CD4-positive, CD25-positive, alpha-beta regulatory T cell (primary cell): ENCODE data around the gene ZNF226. TPM values are rescaled to one million over a fixed set of nuclear protein-coding genes. Genes with fewer than 3 reads are reported as not detected.
A peak's percentile ranks its signal among the peaks of the same experiment; 100 is the strongest.
"Not testable (repeated sequence)": the region's sequence is repeated elsewhere in the genome, so short reads cannot be mapped to it uniquely, and the experiment has no call there.

Experiments
- ATAC-seq, 2 donors: fragments of 150-1000 bp; cut with Tn5 transposase; one replicate each; pipeline ENCODE4 v1.10.0; 2021; ENCODE audit warnings: low read depth in 2 of 2, moderate number of reproducible peaks in 2 of 2, moderate library complexity in 1 of 2
- DNase-seq, 3 donors: peaks; one replicate each; pipeline versions ENCODE4 v3.0.0 to v3.0.0-alpha.2; 2012 to 2022; ENCODE audit warnings: mixed read lengths in 1 of 3
- H3K27ac ChIP-seq: one replicate; pipeline ENCODE4 v1.7.0; 2013; ENCODE audit warnings: mild to moderate bottlenecking, low read length; ENCODE audit not compliant: insufficient read depth, poor library complexity, severe bottlenecking
- H3K27me3 ChIP-seq: one replicate; pipeline ENCODE4 v1.7.0; 2013; ENCODE audit warnings: low read length; ENCODE audit not compliant: control insufficient read depth, insufficient read depth
- H3K36me3 ChIP-seq: one replicate; pipeline ENCODE4 v1.7.0; 2013; ENCODE audit warnings: mild to moderate bottlenecking, low read length, moderate library complexity; ENCODE audit not compliant: control insufficient read depth, insufficient read depth
- H3K4me1 ChIP-seq: 2 replicates; pipeline ENCODE4 v1.7.0; 2013; ENCODE audit warnings: mild to moderate bottlenecking, low read length; ENCODE audit not compliant: insufficient read depth, control insufficient read depth, poor library complexity, severe bottlenecking
- H3K4me3 ChIP-seq: one replicate; pipeline ENCODE4 v1.7.0; 2013; ENCODE audit warnings: low read depth, mild to moderate bottlenecking, low read length, moderate library complexity
- H3K9me3 ChIP-seq, 2 experiments: 1 replicate in 1 of 2; 2 replicates in 1 of 2; pipeline ENCODE4 v1.7.0; 2013; ENCODE audit warnings: low read length in 2 of 2, mild to moderate bottlenecking in 1 of 2, moderate library complexity in 1 of 2; ENCODE audit not compliant: control insufficient read depth in 2 of 2
- H3K27ac Mint-ChIP-seq, 3 donors: one replicate each; pipeline ENCODE4 v1.8.0; 2020 to 2022; ENCODE audit warnings: mild to moderate bottlenecking in 3 of 3, mixed read lengths in 3 of 3, moderate library complexity in 2 of 3
- H3K27me3 Mint-ChIP-seq: one replicate; pipeline ENCODE4 v1.8.0; 2022; ENCODE audit warnings: mild to moderate bottlenecking, mixed read lengths
- H3K36me3 Mint-ChIP-seq: one replicate; pipeline ENCODE4 v1.8.0; 2020; ENCODE audit warnings: mixed read lengths
- H3K4me1 Mint-ChIP-seq, 4 donors: one replicate each; pipeline ENCODE4 v1.8.0; 2020 to 2022; ENCODE audit warnings: mixed read lengths in 4 of 4, mild to moderate bottlenecking in 1 of 4
- H3K4me3 Mint-ChIP-seq, 4 donors: one replicate each; pipeline ENCODE4 v1.8.0; 2020 to 2022; ENCODE audit warnings: mild to moderate bottlenecking in 4 of 4, mixed read lengths in 4 of 4, moderate library complexity in 3 of 4
- H3K9me3 Mint-ChIP-seq, 7 donors: one replicate each; pipeline ENCODE4 v1.8.0; 2020 to 2022; ENCODE audit warnings: mixed read lengths in 7 of 7, mild to moderate bottlenecking in 3 of 7, moderate library complexity in 2 of 7
- polyA plus RNA-seq, 4 donors: library from polyadenylated mRNA; unstranded; fragments of 300-500 nt; fragmentation: Illumina TruSeq; gene quantifications; one replicate each; pipeline ENCODE4 v1.2.3, GENCODE V29; 2021
- total RNA-seq: library from RNA; stranded (reverse); gene quantifications from one replicate; pipeline ENCODE4 v1.2.3, GENCODE V29; 2022

The ZNF226 gene
- total and polyA plus RNA-seq, 5 donors from 2014 or later, result 11.5 to 41.3 (median 27.6) TPM

- H3K4me1 Mint-ChIP-seq, result no peaks in the 10 kb centered on the region
- ATAC-seq (no peak), DNase-seq (no peak)
- H3K4me1 ChIP-seq, result no peaks in the 10 kb centered on the region
- H3K27me3 Mint-ChIP-seq, result peaks cover 5% of the 10 kb centered on the region
- no peak overlapping the region for H3K4me3 ChIP-seq
- peaks cover 0 to 64% (median 27%) of the 10 kb centered on the region in 7 donors for H3K9me3 Mint-ChIP-seq
- no peaks in the 10 kb centered on the region for H3K36me3 ChIP-seq
- H3K9me3 ChIP-seq, result peaks cover 52 to 64% of the 10 kb centered on the region in 2 experiments
- no peaks in the 10 kb centered on the region for H3K27me3 ChIP-seq
- H3K4me3 Mint-ChIP-seq, result peak overlapping the region in 1 of 4 donors; percentile 39
- H3K36me3 Mint-ChIP-seq, result peaks cover 8% of the 10 kb centered on the region
- H3K27ac ChIP-seq, result no peak overlapping the region
- H3K27ac Mint-ChIP-seq, result no peak overlapping the region
Observed at GRCh38 chr19:44192127-44192526, 27.2 kb downstream of the ZNF226 start.

GRCh38 chr19:44196772-44197171 lies 31.9 kb downstream of the ZNF226 start:
- Mint-ChIP-seq H3K27ac (no peak overlapping the region), H3K27me3 (peaks cover 5% of the 10 kb centered on the region), H3K4me3 (peak overlapping the region in 1 of 4 donors; percentile 1), H3K36me3 (peaks cover 5% of the 10 kb centered on the region), H3K9me3 (peaks cover 0 to 49% (median 18%) of the 10 kb centered on the region in 7 donors), H3K4me1 (no peaks in the 10 kb centered on the region)
- H3K9me3 ChIP-seq, result peaks cover 35 to 48% of the 10 kb centered on the region in 2 experiments
- no peaks in the 10 kb centered on the region for H3K36me3 ChIP-seq
- no peak for ATAC-seq
- H3K4me1 ChIP-seq, result no peaks in the 10 kb centered on the region
- H3K4me3 ChIP-seq, result no peak overlapping the region
- DNase-seq, result no peak
- no peaks in the 10 kb centered on the region for H3K27me3 ChIP-seq
- H3K27ac ChIP-seq, result no peak overlapping the region

GRCh38 chr19:44202470-44202869 lies 37.6 kb downstream of the ZNF226 start:
- peaks cover 5% of the 10 kb centered on the region for H3K4me1 ChIP-seq
- DNase-seq (no peak), ATAC-seq (no peak)
- Mint-ChIP-seq H3K4me3 (no peak overlapping the region), H3K4me1 (peaks cover 3 to 6% (median 5%) of the 10 kb centered on the region in 4 donors), H3K9me3 (peaks cover 5 to 27% (median 9%) of the 10 kb centered on the region in 7 donors), H3K36me3 (peaks cover 8% of the 10 kb centered on the region), H3K27me3 (peaks cover 21% of the 10 kb centered on the region), H3K27ac (no peak overlapping the region)
- H3K27me3 ChIP-seq, result peaks cover 7% of the 10 kb centered on the region
- peaks cover 14 to 31% of the 10 kb centered on the region in 2 experiments for H3K9me3 ChIP-seq
- H3K4me3 ChIP-seq, result no peak overlapping the region
- no peaks in the 10 kb centered on the region for H3K36me3 ChIP-seq
- no peak overlapping the region for H3K27ac ChIP-seq

DNA sequence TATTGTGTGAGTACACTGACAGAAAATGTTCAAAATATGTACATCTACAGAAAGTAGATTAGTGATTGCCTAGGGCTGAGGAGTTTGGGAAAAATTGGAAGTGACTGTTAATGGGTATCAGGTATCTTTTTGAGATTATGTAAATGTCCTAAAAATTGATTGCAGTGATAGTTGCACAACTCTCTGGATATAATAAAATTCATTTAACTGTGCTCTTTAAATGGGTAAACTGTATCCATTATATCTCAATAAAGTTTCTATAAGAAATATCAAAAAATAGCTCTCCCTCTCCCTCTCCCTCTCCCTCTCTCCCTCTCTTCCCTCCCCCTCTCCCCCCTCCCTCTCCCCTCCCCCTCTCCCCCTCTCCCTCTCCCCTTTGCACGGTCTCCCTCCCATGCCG lies 38.1 kb downstream of the ZNF226 start:
- H3K9me3 Mint-ChIP-seq, result peaks cover 5 to 28% (median 9%) of the 10 kb centered on the region in 7 donors
- no peak for DNase-seq
- peaks cover 5 to 11% (median 9%) of the 10 kb centered on the region in 4 donors for H3K4me1 Mint-ChIP-seq
- H3K36me3 Mint-ChIP-seq, result peaks cover 8% of the 10 kb centered on the region
- peaks cover 23% of the 10 kb centered on the region for H3K27me3 Mint-ChIP-seq
- no peak overlapping the region for H3K27ac Mint-ChIP-seq
- Histone ChIP-seq H3K4me1 (peaks cover 10% of the 10 kb centered on the region), H3K9me3 (peaks cover 14 to 31% of the 10 kb centered on the region in 2 experiments), H3K27me3 (peaks cover 7% of the 10 kb centered on the region), H3K36me3 (no peaks in the 10 kb centered on the region), H3K27ac (no peak overlapping the region), H3K4me3 (no peak overlapping the region)
- ATAC-seq, result no peak
- no peak overlapping the region for H3K4me3 Mint-ChIP-seq

DNA sequence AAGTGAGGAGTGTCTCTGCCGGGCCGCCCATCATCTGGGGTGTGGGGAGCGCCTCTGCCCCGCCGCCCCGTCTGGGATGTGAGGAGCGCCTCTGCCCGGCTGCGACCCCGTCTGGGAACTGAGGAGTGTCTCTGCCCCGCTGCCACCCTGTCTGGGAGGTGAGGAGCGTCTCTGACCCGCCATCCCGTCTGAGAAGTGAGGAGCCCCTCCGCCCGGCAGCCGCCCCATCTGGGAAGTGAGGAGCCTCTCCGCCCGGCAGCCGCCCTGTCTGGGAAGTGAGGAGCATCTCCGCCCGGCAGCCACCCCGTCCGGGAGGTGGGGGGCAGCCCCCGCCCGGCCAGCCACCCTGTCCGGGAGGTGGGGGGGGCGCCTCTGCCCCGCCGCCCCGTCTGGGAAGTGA lies 39.0 kb downstream of the ZNF226 start:
- H3K4me1 Mint-ChIP-seq, result peaks cover 7 to 14% (median 9%) of the 10 kb centered on the region in 4 donors
- Histone ChIP-seq H3K9me3 (peaks cover 14 to 27% of the 10 kb centered on the region in 2 experiments), H3K4me1 (peaks cover 10% of the 10 kb centered on the region)
- H3K27ac ChIP-seq, H3K4me3 Mint-ChIP-seq, H3K36me3 Mint-ChIP-seq, DNase-seq, ATAC-seq, H3K27ac Mint-ChIP-seq, H3K4me3 ChIP-seq, H3K36me3 ChIP-seq, H3K27me3 ChIP-seq: not testable (repeated sequence)
- peaks cover 3 to 31% (median 9%) of the 10 kb centered on the region in 7 donors for H3K9me3 Mint-ChIP-seq
- peaks cover 23% of the 10 kb centered on the region for H3K27me3 Mint-ChIP-seq

GRCh38 chr19:44204772-44205171 lies 39.9 kb downstream of the ZNF226 start:
- peaks cover 14 to 27% of the 10 kb centered on the region in 2 experiments for H3K9me3 ChIP-seq
- Mint-ChIP-seq H3K4me1 (peaks cover 7 to 14% (median 9%) of the 10 kb centered on the region in 4 donors), H3K27me3 (peaks cover 23% of the 10 kb centered on the region), H3K36me3 (peaks cover 8% of the 10 kb centered on the region), H3K9me3 (peaks cover 3 to 31% (median 6%) of the 10 kb centered on the region in 7 donors), H3K4me3 (peak overlapping the region in 2 of 4 donors; percentile 35 to 86), H3K27ac (no peak overlapping the region)
- DNase-seq, result no peak
- no peaks in the 10 kb centered on the region for H3K36me3 ChIP-seq
- ATAC-seq, result no peak
- peaks cover 7% of the 10 kb centered on the region for H3K27me3 ChIP-seq
- H3K4me1 ChIP-seq, result peaks cover 10% of the 10 kb centered on the region
- no peak overlapping the region for H3K27ac ChIP-seq
- no peak overlapping the region for H3K4me3 ChIP-seq

DNA sequence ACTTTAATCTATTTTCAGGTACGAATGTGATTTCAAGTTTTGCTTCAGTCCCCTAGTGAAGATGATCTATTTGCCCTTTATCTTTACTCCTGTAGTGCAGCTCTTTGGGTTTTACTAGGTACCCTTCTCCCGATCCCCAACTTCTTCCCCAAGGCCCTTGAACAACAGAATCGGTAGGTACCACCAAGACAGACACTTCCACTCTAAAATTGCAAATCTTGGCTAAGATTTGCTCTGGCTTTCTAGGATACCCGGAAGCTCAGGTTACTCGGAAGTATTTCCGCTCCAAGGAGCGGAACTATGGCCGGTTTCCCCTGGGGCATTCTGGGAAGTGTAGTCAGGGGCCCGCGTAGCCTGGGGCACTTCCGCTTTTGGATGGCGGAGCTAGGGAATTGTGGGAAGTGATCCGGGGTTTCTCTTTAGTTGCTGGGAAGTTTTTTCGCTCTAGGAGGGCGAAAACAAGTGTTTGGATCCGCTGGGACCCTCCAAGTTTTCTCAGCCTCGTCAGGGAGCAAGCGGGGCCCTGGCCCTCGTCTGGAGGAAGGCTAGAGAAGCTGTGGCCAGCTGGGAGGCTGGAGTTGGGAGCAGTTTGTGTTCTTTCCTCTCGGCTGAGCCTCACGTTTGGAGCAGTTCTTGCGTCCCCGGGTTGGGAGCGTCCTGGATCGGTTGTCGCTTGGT lies 42.4 kb downstream of the ZNF226 start:
- Mint-ChIP-seq H3K36me3 (peaks cover 8% of the 10 kb centered on the region), H3K4me3 (peak overlapping the region; percentile 89 to 98 (median 92)), H3K27ac (peak overlapping the region; percentile 82 to 95 (median 93)), H3K9me3 (peaks cover 3 to 26% (median 6%) of the 10 kb centered on the region in 7 donors), H3K27me3 (peaks cover 20% of the 10 kb centered on the region), H3K4me1 (peaks cover 7 to 14% (median 12%) of the 10 kb centered on the region in 4 donors)
- ATAC-seq (peak; percentile 93 to 95), DNase-seq (peak; percentile 69 to 92 (median 74))
- H3K27me3 ChIP-seq, result peaks cover 7% of the 10 kb centered on the region
- peaks cover 14% of the 10 kb centered on the region for H3K4me1 ChIP-seq
- H3K4me3 ChIP-seq, result peak overlapping the region; percentile 91
- no peaks in the 10 kb centered on the region for H3K36me3 ChIP-seq
- peak overlapping the region; percentile 17 for H3K27ac ChIP-seq
- H3K9me3 ChIP-seq, result peaks cover 8 to 17% of the 10 kb centered on the region in 2 experiments
